Measurements from ENCODE around the gene ANKRD11.

ANKRD11 gene

DNA sequence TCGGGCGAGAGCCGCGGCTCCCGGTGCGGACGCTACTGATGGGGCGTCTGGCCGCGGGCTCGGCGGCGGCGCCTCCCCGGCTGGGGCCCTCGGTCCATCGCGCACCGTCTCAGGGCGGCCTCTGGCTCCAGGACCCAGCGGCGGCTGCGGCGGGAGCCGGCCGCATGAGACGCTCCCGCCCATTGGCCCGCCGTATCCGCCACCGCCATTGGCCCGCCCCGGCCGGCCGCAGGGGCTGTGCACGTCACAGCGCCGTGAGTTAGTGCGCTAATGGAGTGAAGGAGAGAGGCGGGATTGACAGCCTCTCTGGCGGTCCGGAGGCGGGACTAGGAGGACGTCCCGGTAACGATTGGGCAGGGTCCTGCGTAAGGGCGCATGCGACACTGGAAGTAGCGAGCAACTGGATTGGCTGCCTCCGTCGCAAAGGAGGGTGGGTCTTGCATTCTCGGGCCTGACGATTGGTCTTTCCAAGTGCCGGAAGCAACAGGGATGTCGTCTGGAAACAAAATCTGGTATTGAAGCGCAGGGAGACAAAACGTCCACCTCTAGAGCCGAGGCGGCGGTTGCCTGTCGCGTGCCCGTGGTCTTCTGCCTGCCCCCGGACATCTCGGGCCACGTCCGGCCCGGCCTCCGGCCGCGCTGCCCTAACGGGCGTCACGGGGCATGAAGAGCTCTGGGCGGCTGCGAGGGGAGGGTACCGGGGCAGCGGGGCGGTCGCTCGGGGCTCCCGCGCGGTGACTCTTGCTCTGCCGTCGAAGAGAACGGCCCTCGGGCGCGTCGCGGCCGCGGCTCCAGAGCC is at the start of gene ANKRD11:
Gene ANKRD11 (minus strand): TSS at position 123 of the 799 bp plus-strand sequence. CDS start 173,542 bp downstream, outside the sequence.
- Histone ChIP-seq H3K27me3 (ENCODE audit: insufficient read depth, poor library complexity, severe bottlenecking) (no peaks in the 10 kb centered on the region), H3K27ac (ENCODE audit: poor library complexity, severe bottlenecking) (peak within 1 kb of the TSS; percentile 91), H3K9me3 (ENCODE audit: severe bottlenecking) (no peaks in the 10 kb centered on the region), H3K4me3 (ENCODE audit: severe bottlenecking) (peak within 1 kb of the TSS; percentile 71), H3K36me3 (ENCODE audit: low read depth) (peaks cover 20% of the 10 kb centered on the region), H3K4me1 (ENCODE audit: insufficient read depth, poor library complexity, severe bottlenecking) (peaks cover 27% of the 10 kb centered on the region)
- DNase-seq (ENCODE audit: low spot score) (peak; percentile 100), ATAC-seq (ENCODE audit: low read depth) (peak; percentile 95)
- TF ChIP-seq, protein P1, sequence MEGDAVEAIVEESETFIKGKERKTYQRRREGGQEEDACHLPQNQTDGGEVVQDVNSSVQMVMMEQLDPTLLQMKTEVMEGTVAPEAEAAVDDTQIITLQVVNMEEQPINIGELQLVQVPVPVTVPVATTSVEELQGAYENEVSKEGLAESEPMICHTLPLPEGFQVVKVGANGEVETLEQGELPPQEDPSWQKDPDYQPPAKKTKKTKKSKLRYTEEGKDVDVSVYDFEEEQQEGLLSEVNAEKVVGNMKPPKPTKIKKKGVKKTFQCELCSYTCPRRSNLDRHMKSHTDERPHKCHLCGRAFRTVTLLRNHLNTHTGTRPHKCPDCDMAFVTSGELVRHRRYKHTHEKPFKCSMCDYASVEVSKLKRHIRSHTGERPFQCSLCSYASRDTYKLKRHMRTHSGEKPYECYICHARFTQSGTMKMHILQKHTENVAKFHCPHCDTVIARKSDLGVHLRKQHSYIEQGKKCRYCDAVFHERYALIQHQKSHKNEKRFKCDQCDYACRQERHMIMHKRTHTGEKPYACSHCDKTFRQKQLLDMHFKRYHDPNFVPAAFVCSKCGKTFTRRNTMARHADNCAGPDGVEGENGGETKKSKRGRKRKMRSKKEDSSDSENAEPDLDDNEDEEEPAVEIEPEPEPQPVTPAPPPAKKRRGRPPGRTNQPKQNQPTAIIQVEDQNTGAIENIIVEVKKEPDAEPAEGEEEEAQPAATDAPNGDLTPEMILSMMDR (IDR thresholded peaks at IDR 0.05; ENCODE audit: poor library complexity, severe bottlenecking): no peak

DNA sequence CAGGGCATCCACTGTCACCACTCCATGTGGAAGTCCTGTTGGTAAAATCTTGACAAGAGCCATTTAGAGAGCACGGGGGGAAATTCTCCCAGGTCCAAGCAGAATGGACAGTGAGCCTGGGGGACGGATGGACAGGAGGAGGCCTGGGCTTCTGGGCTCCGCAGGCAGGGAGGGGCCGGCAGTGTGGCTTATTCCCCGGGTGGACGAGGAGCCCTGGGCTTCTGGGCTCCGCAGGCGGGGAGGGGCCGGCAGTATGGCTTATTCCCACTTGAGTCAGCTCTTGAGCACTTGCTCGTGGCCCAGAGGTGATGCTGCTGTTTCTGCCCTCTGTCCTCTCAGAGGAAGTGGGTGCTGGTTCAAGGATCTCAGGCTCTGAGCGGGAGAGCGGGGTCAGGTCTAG is 47.9 kb upstream of the ANKRD11 start:
- TF ChIP-seq, protein P1 (IDR thresholded peaks at IDR 0.05; ENCODE audit: poor library complexity, severe bottlenecking): no peak
- Histone ChIP-seq H3K27me3 (ENCODE audit: insufficient read depth, poor library complexity, severe bottlenecking) (no peaks in the 10 kb centered on the region), H3K9me3 (ENCODE audit: severe bottlenecking) (no peaks in the 10 kb centered on the region), H3K36me3 (ENCODE audit: low read depth) (peaks cover 59% of the 10 kb centered on the region), H3K4me3 (ENCODE audit: severe bottlenecking) (no peak overlapping the region), H3K4me1 (ENCODE audit: insufficient read depth, poor library complexity, severe bottlenecking) (no peaks in the 10 kb centered on the region), H3K27ac (ENCODE audit: poor library complexity, severe bottlenecking) (no peak overlapping the region)
- ATAC-seq (ENCODE audit: low read depth) (no peak), DNase-seq (ENCODE audit: low spot score) (no peak)

DNA sequence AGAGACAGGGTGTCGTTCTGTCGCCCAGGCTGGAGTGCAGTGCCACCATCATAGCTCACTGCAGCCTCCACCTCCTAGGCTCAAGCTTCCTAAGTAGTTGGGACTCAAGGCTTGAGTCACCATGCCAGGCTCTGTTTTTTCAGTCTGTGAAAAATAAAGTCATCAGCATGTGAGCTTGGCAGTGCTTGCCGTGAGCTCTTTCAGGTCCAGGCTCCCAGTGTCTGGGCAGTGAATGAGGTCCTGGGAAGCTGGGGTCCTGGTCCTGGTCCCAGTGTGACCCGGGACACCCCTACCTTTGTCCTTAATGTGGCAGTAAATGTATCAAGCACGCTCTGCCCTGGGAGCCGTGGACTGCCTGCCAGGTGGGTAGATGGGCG is 47.2 kb upstream of the ANKRD11 start:
- H3K4me3 ChIP-seq (ENCODE audit: severe bottlenecking): no peak overlapping the region
- no peaks in the 10 kb centered on the region for H3K9me3 ChIP-seq (ENCODE audit: severe bottlenecking)
- peaks cover 62% of the 10 kb centered on the region for H3K36me3 ChIP-seq (ENCODE audit: low read depth)
- ATAC-seq (ENCODE audit: low read depth): no peak
- TF ChIP-seq, protein P1 (IDR thresholded peaks at IDR 0.05; ENCODE audit: poor library complexity, severe bottlenecking): no peak
- DNase-seq (ENCODE audit: low spot score): no peak
- H3K27me3 ChIP-seq (ENCODE audit: insufficient read depth, poor library complexity, severe bottlenecking): no peaks in the 10 kb centered on the region
- no peak overlapping the region for H3K27ac ChIP-seq (ENCODE audit: poor library complexity, severe bottlenecking)
- no peaks in the 10 kb centered on the region for H3K4me1 ChIP-seq (ENCODE audit: insufficient read depth, poor library complexity, severe bottlenecking)

DNA sequence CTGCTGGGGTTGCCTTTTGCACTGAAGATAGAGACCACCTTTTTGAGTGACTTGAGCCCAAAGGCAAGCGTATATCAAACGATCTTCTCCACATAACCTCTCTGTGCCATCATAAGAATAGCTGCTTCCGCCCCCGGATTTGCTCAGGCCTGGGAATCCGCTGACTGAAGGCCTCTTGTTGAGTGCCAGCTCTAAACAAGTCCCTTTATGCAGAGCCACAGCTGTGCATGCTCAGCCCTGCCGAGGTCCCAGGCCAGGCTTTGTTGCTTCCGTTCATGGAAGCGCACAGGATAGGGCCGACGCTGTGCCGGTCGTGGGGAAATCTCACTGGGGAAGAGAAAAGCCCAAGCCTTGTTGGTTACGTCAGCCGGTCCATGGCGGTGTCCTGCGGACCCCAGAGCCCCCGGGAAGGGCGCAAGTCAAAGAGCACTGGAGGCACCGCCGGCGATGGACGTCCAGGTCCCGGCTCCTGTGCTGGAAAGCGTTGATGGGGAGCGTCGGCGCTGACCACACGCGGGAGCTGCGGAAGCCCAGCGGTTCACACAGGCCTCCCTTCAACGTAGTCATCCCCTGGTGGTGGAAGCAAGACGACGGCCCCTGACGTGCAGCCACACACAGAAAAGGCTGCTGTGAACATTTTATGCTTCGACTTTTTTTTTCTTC is 46.7 kb upstream of the ANKRD11 start:
- Histone ChIP-seq H3K4me1 (ENCODE audit: insufficient read depth, poor library complexity, severe bottlenecking) (no peaks in the 10 kb centered on the region), H3K27me3 (ENCODE audit: insufficient read depth, poor library complexity, severe bottlenecking) (no peaks in the 10 kb centered on the region), H3K4me3 (ENCODE audit: severe bottlenecking) (no peak overlapping the region), H3K27ac (ENCODE audit: poor library complexity, severe bottlenecking) (no peak overlapping the region), H3K36me3 (ENCODE audit: low read depth) (peaks cover 62% of the 10 kb centered on the region), H3K9me3 (ENCODE audit: severe bottlenecking) (no peaks in the 10 kb centered on the region)
- ATAC-seq (ENCODE audit: low read depth) (no peak; the same call in 2 of the 3 replicates), DNase-seq (ENCODE audit: low spot score) (no peak)
- TF ChIP-seq, protein P1 (IDR thresholded peaks at IDR 0.05; ENCODE audit: poor library complexity, severe bottlenecking): no peak
